BJ (cell line): ENCODE measurements around the gene STK36. TPM values are rescaled to one million over a fixed set of nuclear protein-coding genes. Genes with fewer than 3 reads are reported as not detected.

ENCODE experiments used
- CTCF ChIA-PET: fragments of 350-600 bp; formaldehyde crosslinking; extraction: SDS; loops from one replicate; lab custom pipeline; 2021; ENCODE audit warnings: antibody characterized with exemption, inconsistent platforms; lab: Yijun Ruan, JAX
- POLR2A ChIA-PET: fragments of 300-600 bp; sonication (Branson Sonifier 250); formaldehyde crosslinking; extraction: SDS; loops from one replicate; lab custom pipeline; 2021; ENCODE audit warnings: antibody characterized with exemption; lab: Charles Lee
- DNase-seq: peaks from one replicate; pipeline ENCODE4 v3.0.0-alpha.2; 2011; ENCODE audit warnings: low read depth
- H3K27me3 ChIP-seq: 2 replicates; pipeline ENCODE4 v1.6.0; 2011; ENCODE audit warnings: low read length; ENCODE audit not compliant: control insufficient read depth, insufficient read depth
- H3K36me3 ChIP-seq: 2 replicates; pipeline ENCODE4 v1.5.1; 2011; ENCODE audit warnings: low read length; ENCODE audit not compliant: control insufficient read depth, insufficient read depth
- H3K4me3 ChIP-seq: 2 replicates; pipeline ENCODE4 v1.5.1; 2011; ENCODE audit warnings: low read depth, mild to moderate bottlenecking, control low read depth, low read length
- polyA plus RNA-seq: library from polyadenylated mRNA; depleted of rRNA; stranded (reverse); fragments of >200 nt; gene quantifications from 2 replicates; pipeline ENCODE4 v1.2.3, GENCODE V29; 2011
- TF ChIP-seq, protein P1 (sequence below): IDR thresholded peaks from 2 replicates; pipeline ENCODE4 v1.5.1; 2011; ENCODE audit warnings: low read depth, mild to moderate bottlenecking, control low read depth, inconsistent platforms, low read length, moderate library complexity; ENCODE audit not compliant: insufficient read depth

Gene STK36
- polyA plus RNA-seq, 1 experiment, result 58.7 TPM

- CTCF ChIA-PET, result interaction anchor here (1.2 kb wide), 1 partner anchor 103 kb away, joined by 3 read pairs; no protein-coding TSS in a partner anchor
Observed at GRCh38 chr2:218744615-218745014, 72.7 kb downstream of the STK36 start.

DNA sequence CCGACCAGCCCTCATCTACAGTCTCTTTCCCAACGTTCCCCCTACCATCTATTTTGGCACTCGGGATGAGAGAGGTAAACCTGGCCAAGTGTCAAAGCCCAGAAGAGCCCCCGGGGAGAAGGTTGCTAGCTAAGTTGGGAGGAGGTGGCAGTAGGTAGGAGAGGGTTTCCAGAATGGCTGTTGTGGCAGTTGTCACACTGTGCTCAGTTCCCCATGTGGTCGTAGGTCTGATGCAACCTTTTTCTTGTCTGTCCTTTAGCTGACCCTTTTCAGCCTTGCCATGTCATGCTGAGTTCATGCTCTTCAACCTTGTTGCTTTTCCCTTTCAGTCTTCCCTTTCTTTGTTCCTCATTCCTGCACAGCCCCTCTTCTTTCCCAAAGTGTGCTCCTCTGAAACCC lies 73.3 kb downstream of the STK36 start:
- no peak overlapping the region for H3K4me3 ChIP-seq
- no peaks in the 10 kb centered on the region for H3K27me3 ChIP-seq
- ChIA-PET POLR2A (no interaction called here), CTCF (interaction anchor here (1.2 to 1.3 kb wide), 2 partner anchors 11 to 102 kb away, joined by 3 read pairs; no protein-coding TSS in a partner anchor)
- H3K36me3 ChIP-seq, result peaks cover 14% of the 10 kb centered on the region
- TF ChIP-seq, protein P1, sequence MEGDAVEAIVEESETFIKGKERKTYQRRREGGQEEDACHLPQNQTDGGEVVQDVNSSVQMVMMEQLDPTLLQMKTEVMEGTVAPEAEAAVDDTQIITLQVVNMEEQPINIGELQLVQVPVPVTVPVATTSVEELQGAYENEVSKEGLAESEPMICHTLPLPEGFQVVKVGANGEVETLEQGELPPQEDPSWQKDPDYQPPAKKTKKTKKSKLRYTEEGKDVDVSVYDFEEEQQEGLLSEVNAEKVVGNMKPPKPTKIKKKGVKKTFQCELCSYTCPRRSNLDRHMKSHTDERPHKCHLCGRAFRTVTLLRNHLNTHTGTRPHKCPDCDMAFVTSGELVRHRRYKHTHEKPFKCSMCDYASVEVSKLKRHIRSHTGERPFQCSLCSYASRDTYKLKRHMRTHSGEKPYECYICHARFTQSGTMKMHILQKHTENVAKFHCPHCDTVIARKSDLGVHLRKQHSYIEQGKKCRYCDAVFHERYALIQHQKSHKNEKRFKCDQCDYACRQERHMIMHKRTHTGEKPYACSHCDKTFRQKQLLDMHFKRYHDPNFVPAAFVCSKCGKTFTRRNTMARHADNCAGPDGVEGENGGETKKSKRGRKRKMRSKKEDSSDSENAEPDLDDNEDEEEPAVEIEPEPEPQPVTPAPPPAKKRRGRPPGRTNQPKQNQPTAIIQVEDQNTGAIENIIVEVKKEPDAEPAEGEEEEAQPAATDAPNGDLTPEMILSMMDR, result no peak
- DNase-seq, result no peak

More at GRCh38 chr2:218744615-218745014, 72.7 kb downstream of the STK36 start:
- TF ChIP-seq, protein P1, result no peak
- peaks cover 11% of the 10 kb centered on the region for H3K36me3 ChIP-seq
- H3K27me3 ChIP-seq, result no peaks in the 10 kb centered on the region
- POLR2A ChIA-PET, result no interaction called here
- H3K4me3 ChIP-seq, result no peak overlapping the region
- DNase-seq, result no peak

DNA sequence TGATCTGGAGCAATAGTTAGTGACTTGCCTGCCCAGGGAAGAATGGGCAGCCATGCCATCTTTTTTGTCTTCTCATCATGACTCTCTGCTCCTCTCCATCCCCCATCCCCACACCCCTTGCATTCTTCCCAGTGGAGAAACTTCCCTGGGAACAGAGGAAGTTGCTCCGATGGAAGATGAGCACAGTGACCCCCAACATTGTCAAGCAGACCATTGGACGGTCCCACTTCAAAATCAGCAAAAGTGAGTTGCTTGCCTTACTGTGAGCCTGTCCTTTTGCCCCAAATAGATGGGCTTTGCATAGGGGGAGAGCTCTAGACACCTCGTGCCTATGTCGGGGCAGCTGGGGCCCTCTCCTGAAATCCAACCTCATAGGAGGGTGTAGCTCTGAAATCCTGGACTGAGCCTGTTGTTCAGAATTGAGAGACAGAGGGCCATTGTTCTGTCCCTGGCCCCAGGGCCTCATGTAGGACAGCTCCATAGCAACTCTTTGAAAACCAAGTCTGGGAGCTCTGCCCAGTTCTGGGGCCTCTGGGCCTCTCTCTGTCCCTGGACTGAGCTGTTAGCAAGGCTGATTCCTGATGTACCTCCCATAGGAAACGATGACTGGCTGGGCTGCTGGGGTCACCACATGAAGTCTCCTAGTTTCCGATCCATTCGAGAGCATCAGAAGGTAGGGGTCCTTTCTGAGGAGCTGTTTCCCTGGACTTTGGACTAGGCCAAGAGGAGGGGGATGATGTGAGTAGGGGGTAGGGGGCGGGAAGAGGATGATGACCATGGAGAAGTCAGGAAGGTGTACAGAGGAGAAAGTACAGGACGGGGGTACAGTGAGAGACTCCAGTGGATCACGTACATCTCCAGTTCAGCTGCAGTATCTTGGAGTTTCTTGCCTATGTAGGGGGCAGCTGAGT lies 73.9 kb downstream of the STK36 start:
- H3K36me3 ChIP-seq, result peaks cover 15% of the 10 kb centered on the region
- CTCF ChIA-PET, result interaction anchor here (1.0 to 1.4 kb wide), 3 partner anchors 10 to 102 kb away, joined by 3 to 6 read pairs (median 3); partner anchors contain the start of gene TTLL4
- H3K4me3 ChIP-seq, result no peak overlapping the region
- no peak for DNase-seq
- TF ChIP-seq, protein P1, result no peak
- POLR2A ChIA-PET, result no interaction called here
- H3K27me3 ChIP-seq, result no peaks in the 10 kb centered on the region

DNA sequence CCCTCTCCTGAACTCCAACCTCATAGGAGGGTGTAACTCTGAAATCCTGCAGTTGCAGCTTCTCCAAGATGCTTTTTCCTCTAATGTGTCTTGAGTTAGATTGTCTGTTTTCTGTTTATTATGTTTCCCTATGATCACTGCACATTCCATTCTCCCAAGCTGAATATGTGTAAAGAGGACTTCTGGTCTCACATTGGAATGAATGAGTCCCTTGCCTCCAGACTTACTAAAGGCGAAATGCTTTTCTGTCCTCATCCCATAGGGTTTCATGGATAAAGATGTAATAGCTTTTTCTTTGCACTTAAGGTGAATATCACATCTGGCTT lies 74.5 kb downstream of the STK36 start:
- CTCF ChIA-PET, result interaction anchor here (1.0 to 1.4 kb wide), 2 partner anchors 36 to 101 kb away, joined by 3 to 6 read pairs; partner anchors contain the start of gene TTLL4
- no peak overlapping the region for H3K4me3 ChIP-seq
- no peaks in the 10 kb centered on the region for H3K27me3 ChIP-seq
- peaks cover 15% of the 10 kb centered on the region for H3K36me3 ChIP-seq
- POLR2A ChIA-PET, result no interaction called here
- TF ChIP-seq, protein P1, result no peak
- DNase-seq, result no peak

- POLR2A ChIA-PET, result no interaction called here
- Histone ChIP-seq H3K4me3 (no peak overlapping the region), H3K27me3 (no peaks in the 10 kb centered on the region), H3K36me3 (peaks cover 15% of the 10 kb centered on the region)
- DNase-seq, result no peak
- CTCF ChIA-PET, result interaction anchor here (1.4 kb wide), 1 partner anchor 36 kb away, joined by 6 read pairs; the partner anchor contains the start of gene TTLL4
- TF ChIP-seq, protein P1, result no peak
Observed at GRCh38 chr2:218746960-218747359, 75.1 kb downstream of the STK36 start.
